ENCODE measurements around the gene NRCAM.
"Not testable (repeated sequence)": the region's sequence is repeated elsewhere in the genome, so short reads cannot be mapped to it uniquely, and the experiment has no call there.

Gene NRCAM

GRCh38 chr7:108301387-108301786 lies 154.8 kb downstream of the NRCAM start:
- no peak for DNase-seq

- DNase-seq = no peak
These were observed 156.8 kb downstream of the NRCAM start for GRCh38 chr7:108299251-108299973.

- DNase-seq = no peak
These were observed 159.3 kb downstream of the NRCAM start for GRCh38 chr7:108296911-108297310.

- DNase-seq = no peak
These were observed 161.6 kb downstream of the NRCAM start for GRCh38 chr7:108294595-108294994.

GRCh38 chr7:108293149-108293612 lies 163.1 kb downstream of the NRCAM start:
- DNase-seq = no peak

- DNase-seq = no peak
These were observed 163.7 kb downstream of the NRCAM start for GRCh38 chr7:108292541-108292940.

- DNase-seq = no peak
These were observed 164.3 kb downstream of the NRCAM start for GRCh38 chr7:108291791-108292440.

- DNase-seq = no peak
These were observed 165.1 kb downstream of the NRCAM start for GRCh38 chr7:108291152-108291508.

- DNase-seq = no peak
These were observed 165.6 kb downstream of the NRCAM start for GRCh38 chr7:108290459-108291151.

GRCh38 chr7:108289852-108290251 lies 166.4 kb downstream of the NRCAM start:
- DNase-seq = no peak

GRCh38 chr7:108287857-108288256 lies 168.4 kb downstream of the NRCAM start:
- DNase-seq = no peak

- DNase-seq = no peak
These were observed 169.8 kb downstream of the NRCAM start for GRCh38 chr7:108286290-108286904.

- no peak for DNase-seq
These were observed 170.5 kb downstream of the NRCAM start for GRCh38 chr7:108285778-108286177.

- no peak for DNase-seq
These were observed 171.2 kb downstream of the NRCAM start for GRCh38 chr7:108285003-108285368.

GRCh38 chr7:108284349-108285002 lies 171.8 kb downstream of the NRCAM start:
- DNase-seq = peak; percentile 87

- DNase-seq = no peak
These were observed 173.0 kb downstream of the NRCAM start for GRCh38 chr7:108283252-108283651.

- DNase-seq = no peak
These were observed 173.7 kb downstream of the NRCAM start for GRCh38 chr7:108282427-108282996.

GRCh38 chr7:108280136-108280535 lies 176.1 kb downstream of the NRCAM start:
- DNase-seq = no peak

- no peak for DNase-seq
These were observed 177.5 kb downstream of the NRCAM start for GRCh38 chr7:108278776-108279175.

GRCh38 chr7:108278281-108278680 lies 178.0 kb downstream of the NRCAM start:
- no peak for DNase-seq

- DNase-seq = not testable (repeated sequence)
These were observed 181.8 kb downstream of the NRCAM start for GRCh38 chr7:108274447-108274846.

- DNase-seq = not testable (repeated sequence)
These were observed 183.3 kb downstream of the NRCAM start for GRCh38 chr7:108272891-108273290.
